ENCODE results near the gene LUZP1.
A peak's percentile ranks its signal among the peaks of the same experiment; 100 is the strongest.

Gene LUZP1

DNA sequence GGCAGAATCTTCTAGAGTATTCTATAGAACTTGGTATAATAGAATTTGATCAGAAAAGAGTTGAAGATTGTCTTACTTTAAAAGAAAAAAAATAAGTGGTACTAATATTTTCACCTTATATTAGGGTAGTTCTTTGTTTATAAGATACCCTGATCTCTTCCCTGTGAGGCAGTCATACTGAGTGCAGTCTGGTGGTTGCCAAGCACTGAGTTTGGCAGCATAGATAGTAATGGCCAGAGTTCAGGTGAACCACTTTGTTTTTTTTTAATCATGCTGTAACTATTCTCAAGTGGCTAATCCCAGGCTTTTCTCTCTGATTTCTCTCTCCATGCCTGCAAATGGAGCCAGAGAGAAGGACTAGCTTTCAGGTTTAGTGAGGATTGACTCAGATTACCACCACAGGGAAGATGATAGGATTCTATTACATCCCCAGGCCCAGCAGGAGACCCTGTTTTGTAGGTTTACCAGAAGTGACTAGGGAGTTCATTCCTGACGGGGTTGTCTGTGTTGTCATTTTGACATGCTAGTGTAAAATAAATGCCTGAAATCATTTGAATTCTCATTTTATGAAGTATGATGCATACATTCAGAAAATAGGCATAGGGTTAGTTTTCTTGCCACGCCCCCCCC lies 132.7 kb downstream of the LUZP1 start:
- H3K4me1 ChIP-seq (ENCODE audit: control insufficient read depth, insufficient read depth, low read length) = peaks cover 17% of the 10 kb centered on the region
- H3K36me3 ChIP-seq (ENCODE audit: control insufficient read depth in 2 of 2, insufficient read depth in 1 of 2, low read length in 2 of 2) = no peaks in the 10 kb centered on the region; a peak in 1 of 3 replicates
- POLR2A ChIA-PET = no interaction called here
- no peaks in the 10 kb centered on the region for H3K9me3 ChIP-seq (ENCODE audit: control insufficient read depth, insufficient read depth, low read depth, low read length)
- H3K4me3 ChIP-seq (ENCODE audit: low read depth, low read length) = no peak overlapping the region
- CTCF ChIA-PET = interaction anchor here (0.6 to 1.3 kb wide), 2 partner anchors 12 to 40 kb away, joined by 3 read pairs; no protein-coding TSS in a partner anchor
- no peak overlapping the region for H3K27ac ChIP-seq (ENCODE audit: extremely low read depth, low read depth, low read length)
- TF ChIP-seq ZBTB17 (tag by site-specific recombination; IDR thresholded peaks at IDR 0.05) (peak; percentile 59), ZNF114 (tag by site-specific recombination; IDR thresholded peaks at IDR 0.05) (no peak), ZBTB8A (tag by site-specific recombination; IDR thresholded peaks at IDR 0.05) (no peak), GFI1B (tag by site-specific recombination; IDR thresholded peaks at IDR 0.05) (peak; percentile 86), ZNF560 (tag by site-specific recombination; IDR thresholded peaks at IDR 0.05; ENCODE audit: borderline replicate concordance) (no peak), ZBTB20 (tag by site-specific recombination; IDR thresholded peaks at IDR 0.05) (0 out of 2 replicates have a peak, but pooled peaks have one; percentile 18), ZNF561 (tag by site-specific recombination; IDR thresholded peaks at IDR 0.05; ENCODE audit: borderline replicate concordance) (peak; percentile 34; the same call in 1 of the 2 replicates), ZNF621 (tag by site-specific recombination; IDR thresholded peaks at IDR 0.05) (no peak), MZF1 (tag by site-specific recombination; IDR thresholded peaks at IDR 0.05; ENCODE audit: borderline replicate concordance) (peak; percentile 28; the same call in 1 of the 2 replicates), ZNF660 (tag by site-specific recombination; IDR thresholded peaks at IDR 0.05) (peak; percentile 71), ZNF26 (tag by site-specific recombination; IDR thresholded peaks at IDR 0.05) (no peak), IKZF3 (tag by site-specific recombination; IDR thresholded peaks at IDR 0.05) (peak; percentile 85; the same call in 1 of the 2 replicates), PRDM10 (tag by site-specific recombination; IDR thresholded peaks at IDR 0.05) (0 out of 2 replicates have a peak, but pooled peaks have one; percentile 11), ZFHX2 (tag by site-specific recombination; conservative IDR thresholded peaks at IDR 0.05) (no peak), ZNF404 (tag by site-specific recombination; IDR thresholded peaks at IDR 0.05) (no peak), OSR2 (tag by site-specific recombination; IDR thresholded peaks at IDR 0.05) (0 out of 2 replicates have a peak, but pooled peaks have one; percentile 28), ZNF76 (tag by site-specific recombination; IDR thresholded peaks at IDR 0.05; ENCODE audit: borderline replicate concordance, low read depth) (no peak), ZNF366 (tag by site-specific recombination; conservative IDR thresholded peaks at IDR 0.05) (0 out of 2 replicates have a peak, but pooled peaks have one; percentile 18), ZNF580 (tag by site-specific recombination; IDR thresholded peaks at IDR 0.05) (0 out of 2 replicates have a peak, but pooled peaks have one; percentile 30), AEBP2 (tag by site-specific recombination; IDR thresholded peaks at IDR 0.05; ENCODE audit: borderline replicate concordance) (no peak), ZNF174 (tag by site-specific recombination; IDR thresholded peaks at IDR 0.05) (no peak), ZNF843 (tag by site-specific recombination; IDR thresholded peaks at IDR 0.05) (peak; percentile 55), ZNF112 (tag by site-specific recombination; IDR thresholded peaks at IDR 0.05) (no peak)
- TF ChIP-seq, protein P1, sequence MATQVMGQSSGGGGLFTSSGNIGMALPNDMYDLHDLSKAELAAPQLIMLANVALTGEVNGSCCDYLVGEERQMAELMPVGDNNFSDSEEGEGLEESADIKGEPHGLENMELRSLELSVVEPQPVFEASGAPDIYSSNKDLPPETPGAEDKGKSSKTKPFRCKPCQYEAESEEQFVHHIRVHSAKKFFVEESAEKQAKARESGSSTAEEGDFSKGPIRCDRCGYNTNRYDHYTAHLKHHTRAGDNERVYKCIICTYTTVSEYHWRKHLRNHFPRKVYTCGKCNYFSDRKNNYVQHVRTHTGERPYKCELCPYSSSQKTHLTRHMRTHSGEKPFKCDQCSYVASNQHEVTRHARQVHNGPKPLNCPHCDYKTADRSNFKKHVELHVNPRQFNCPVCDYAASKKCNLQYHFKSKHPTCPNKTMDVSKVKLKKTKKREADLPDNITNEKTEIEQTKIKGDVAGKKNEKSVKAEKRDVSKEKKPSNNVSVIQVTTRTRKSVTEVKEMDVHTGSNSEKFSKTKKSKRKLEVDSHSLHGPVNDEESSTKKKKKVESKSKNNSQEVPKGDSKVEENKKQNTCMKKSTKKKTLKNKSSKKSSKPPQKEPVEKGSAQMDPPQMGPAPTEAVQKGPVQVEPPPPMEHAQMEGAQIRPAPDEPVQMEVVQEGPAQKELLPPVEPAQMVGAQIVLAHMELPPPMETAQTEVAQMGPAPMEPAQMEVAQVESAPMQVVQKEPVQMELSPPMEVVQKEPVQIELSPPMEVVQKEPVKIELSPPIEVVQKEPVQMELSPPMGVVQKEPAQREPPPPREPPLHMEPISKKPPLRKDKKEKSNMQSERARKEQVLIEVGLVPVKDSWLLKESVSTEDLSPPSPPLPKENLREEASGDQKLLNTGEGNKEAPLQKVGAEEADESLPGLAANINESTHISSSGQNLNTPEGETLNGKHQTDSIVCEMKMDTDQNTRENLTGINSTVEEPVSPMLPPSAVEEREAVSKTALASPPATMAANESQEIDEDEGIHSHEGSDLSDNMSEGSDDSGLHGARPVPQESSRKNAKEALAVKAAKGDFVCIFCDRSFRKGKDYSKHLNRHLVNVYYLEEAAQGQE (tag by site-specific recombination; IDR thresholded peaks at IDR 0.05) = no peak
- TF ChIP-seq, protein P2, sequence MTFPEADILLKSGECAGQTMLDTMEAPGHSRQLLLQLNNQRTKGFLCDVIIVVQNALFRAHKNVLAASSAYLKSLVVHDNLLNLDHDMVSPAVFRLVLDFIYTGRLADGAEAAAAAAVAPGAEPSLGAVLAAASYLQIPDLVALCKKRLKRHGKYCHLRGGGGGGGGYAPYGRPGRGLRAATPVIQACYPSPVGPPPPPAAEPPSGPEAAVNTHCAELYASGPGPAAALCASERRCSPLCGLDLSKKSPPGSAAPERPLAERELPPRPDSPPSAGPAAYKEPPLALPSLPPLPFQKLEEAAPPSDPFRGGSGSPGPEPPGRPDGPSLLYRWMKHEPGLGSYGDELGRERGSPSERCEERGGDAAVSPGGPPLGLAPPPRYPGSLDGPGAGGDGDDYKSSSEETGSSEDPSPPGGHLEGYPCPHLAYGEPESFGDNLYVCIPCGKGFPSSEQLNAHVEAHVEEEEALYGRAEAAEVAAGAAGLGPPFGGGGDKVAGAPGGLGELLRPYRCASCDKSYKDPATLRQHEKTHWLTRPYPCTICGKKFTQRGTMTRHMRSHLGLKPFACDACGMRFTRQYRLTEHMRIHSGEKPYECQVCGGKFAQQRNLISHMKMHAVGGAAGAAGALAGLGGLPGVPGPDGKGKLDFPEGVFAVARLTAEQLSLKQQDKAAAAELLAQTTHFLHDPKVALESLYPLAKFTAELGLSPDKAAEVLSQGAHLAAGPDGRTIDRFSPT (tag by site-specific recombination; IDR thresholded peaks at IDR 0.05) = 0 out of 2 replicates have a peak, but pooled peaks have one; percentile 12
